Gastrocnemius medialis (tissue), 4 donors: Measurements from ENCODE around the gene WDFY2. TPM values are rescaled to one million over a fixed set of nuclear protein-coding genes. Genes with fewer than 3 reads are reported as not detected.

Source experiments
- ATAC-seq, 2 donors: fragments of 150-250 bp; one replicate each; pipeline ENCODE4 v1.9.1; 2016
- DNase-seq, 2 donors: peaks; one replicate each; pipeline ENCODE4 v3.0.0-alpha.2; 2019
- H3K27ac ChIP-seq, 4 donors: fragments of 200-600 bp; sonication (generic); 1 replicate in 1 of 4; 2 replicates in 3 of 4; pipeline ENCODE4 v1.5.1; 2016 to 2018; ENCODE audit warnings: mild to moderate bottlenecking in 2 of 4, moderate library complexity in 1 of 4
- H3K27me3 ChIP-seq, 3 donors: fragments of 200-600 bp; sonication (generic) in 2 of 3; 1 replicate in 1 of 3; 2 replicates in 2 of 3; pipeline versions ENCODE4 v1.5.1 to v1.6.0; 2016 to 2019; ENCODE audit warnings: mild to moderate bottlenecking in 1 of 3, moderate library complexity in 1 of 3
- H3K36me3 ChIP-seq, 2 donors: fragments of 200-600 bp; sonication (generic) in 1 of 2; one replicate each; pipeline ENCODE4 v1.5.1; 2017 to 2018
- H3K4me1 ChIP-seq, 2 donors: fragments of 200-600 bp; sonication (generic) in 1 of 2; one replicate each; pipeline ENCODE4 v1.5.1; 2016 to 2017; ENCODE audit warnings: mild to moderate bottlenecking in 2 of 2
- H3K4me3 ChIP-seq, 4 donors: fragments of 200-600 bp; sonication (generic) in 3 of 4; 1 replicate in 1 of 4; 2 replicates in 3 of 4; pipeline ENCODE4 v1.5.1; 2016 to 2019; ENCODE audit warnings: mild to moderate bottlenecking in 2 of 4
- H3K9me3 ChIP-seq, 3 donors: fragments of 200-600 bp; sonication (generic) in 2 of 3; 1 replicate in 1 of 3; 2 replicates in 2 of 3; pipeline ENCODE4 v1.5.1; 2016 to 2019
- CTCF ChIP-seq, 5 experiments: fragments of 450-650 bp in 3 of 5; fragments of 200-600 bp in 2 of 5; sonication (generic) in 2 of 5; IDR thresholded peaks in 4 of 5; conservative IDR thresholded peaks in 1 of 5; 1 replicate in 4 of 5; 2 replicates in 1 of 5; pipeline ENCODE4 v1.5.1; 2016 to 2019; ENCODE audit warnings: antibody characterized with exemption in 5 of 5, mild to moderate bottlenecking in 3 of 5, moderate library complexity in 3 of 5
- POLR2A ChIP-seq, 2 donors: fragments of 450-650 bp; IDR thresholded peaks; one replicate each; pipeline ENCODE4 v1.6.1; 2017; ENCODE audit warnings: antibody characterized with exemption in 2 of 2, mild to moderate bottlenecking in 2 of 2, moderate library complexity in 2 of 2
- in situ Hi-C, 4 donors: fragments of 200-750 bp; cut with MboI; loops; one replicate each; pipeline versions ENCODE4 v1.15.0 to v1.8.0; 2017; ENCODE audit warnings: low sequenced_read_pairs in 4 of 4
- intact Hi-C: fragments of 100-400 bp; cut with DNase I; formaldehyde crosslinking; loops from one replicate; pipeline ENCODE4 v1.15.1; 2023; ENCODE audit warnings: low total_unique reads
- total RNA-seq, 4 donors: library from RNA; depleted of rRNA; stranded (reverse); fragments of >200 nt; gene quantifications; one replicate each; pipeline versions ENCODE4 v1.1.0 to v1.2.3, GENCODE V29; 2016

WDFY2 gene
- total RNA-seq, 4 donors from 2014 or later: 0.98 to 2.8 (median 1.7) TPM

GRCh38 chr13:51666374-51666773 lies 82.1 kb downstream of the WDFY2 start:
- intact Hi-C loops (no loop called here), in situ Hi-C loops (no loop called here)
- H3K4me3 ChIP-seq: no peak overlapping the region
- no peaks in the 10 kb centered on the region for H3K4me1 ChIP-seq
- ATAC-seq (no peak), DNase-seq (no peak)
- H3K36me3 ChIP-seq: no peaks in the 10 kb centered on the region
- H3K27ac ChIP-seq: no peak overlapping the region
- no peaks in the 10 kb centered on the region for H3K9me3 ChIP-seq
- no peak for TF ChIP-seq CTCF (IDR thresholded peaks at IDR 0.05 in 4 of 5, conservative IDR thresholded peaks at IDR 0.05 in 1 of 5)
- TF ChIP-seq POLR2A (IDR thresholded peaks at IDR 0.05): no peak
- no peaks in the 10 kb centered on the region for H3K27me3 ChIP-seq

- in situ Hi-C loops: no loop called here
- no peak overlapping the region for H3K4me3 ChIP-seq
- no peak for DNase-seq
Measured at GRCh38 chr13:51666839-51667238, 82.6 kb downstream of the WDFY2 start.

GRCh38 chr13:51668580-51669195 lies 84.4 kb downstream of the WDFY2 start:
- H3K4me3 ChIP-seq: no peak overlapping the region
- no peaks in the 10 kb centered on the region for H3K36me3 ChIP-seq
- H3K4me1 ChIP-seq: no peaks in the 10 kb centered on the region
- TF ChIP-seq CTCF (IDR thresholded peaks at IDR 0.05 in 4 of 5, conservative IDR thresholded peaks at IDR 0.05 in 1 of 5): no peak
- no peak for TF ChIP-seq POLR2A (IDR thresholded peaks at IDR 0.05)
- in situ Hi-C loops: no loop called here
- intact Hi-C loops: no loop called here
- H3K27ac ChIP-seq: no peak overlapping the region
- no peaks in the 10 kb centered on the region for H3K27me3 ChIP-seq
- no peaks in the 10 kb centered on the region for H3K9me3 ChIP-seq
- DNase-seq (no peak), ATAC-seq (no peak)

More at GRCh38 chr13:51666839-51667238, 82.6 kb downstream of the WDFY2 start:
- Histone ChIP-seq H3K36me3 (no peaks in the 10 kb centered on the region), H3K9me3 (no peaks in the 10 kb centered on the region), H3K4me1 (no peaks in the 10 kb centered on the region), H3K27me3 (no peaks in the 10 kb centered on the region), H3K27ac (no peak overlapping the region)
- TF ChIP-seq POLR2A (IDR thresholded peaks at IDR 0.05) (no peak), CTCF (IDR thresholded peaks at IDR 0.05 in 4 of 5, conservative IDR thresholded peaks at IDR 0.05 in 1 of 5) (no peak)
- intact Hi-C loops: no loop called here
- no peak for ATAC-seq

- DNase-seq (no peak), ATAC-seq (no peak)
- Histone ChIP-seq H3K4me3 (no peak overlapping the region), H3K36me3 (no peaks in the 10 kb centered on the region), H3K27me3 (no peaks in the 10 kb centered on the region), H3K9me3 (no peaks in the 10 kb centered on the region), H3K27ac (no peak overlapping the region), H3K4me1 (no peaks in the 10 kb centered on the region)
- in situ Hi-C loops (no loop called here), intact Hi-C loops (no loop called here)
- TF ChIP-seq POLR2A (IDR thresholded peaks at IDR 0.05) (no peak), CTCF (IDR thresholded peaks at IDR 0.05 in 4 of 5, conservative IDR thresholded peaks at IDR 0.05 in 1 of 5) (no peak)
Measured at GRCh38 chr13:51673165-51673564, 88.9 kb downstream of the WDFY2 start.

- H3K9me3 ChIP-seq: no peaks in the 10 kb centered on the region
- H3K27ac ChIP-seq: no peak overlapping the region
- H3K4me3 ChIP-seq: no peak overlapping the region
- DNase-seq (no peak), ATAC-seq (no peak)
- in situ Hi-C loops (no loop called here), intact Hi-C loops (no loop called here)
- no peaks in the 10 kb centered on the region for H3K27me3 ChIP-seq
- no peak for TF ChIP-seq POLR2A (IDR thresholded peaks at IDR 0.05)
- H3K36me3 ChIP-seq: no peaks in the 10 kb centered on the region
- no peaks in the 10 kb centered on the region for H3K4me1 ChIP-seq
Measured at GRCh38 chr13:51674276-51674675, 90.0 kb downstream of the WDFY2 start.
